ENCODE results near the gene CPED1. TPM values are rescaled to one million over a fixed set of nuclear protein-coding genes. Genes with fewer than 3 reads are reported as not detected.

CPED1 gene
- total RNA-seq, 1 experiment from 2014 or later: 0.13 TPM

- Histone ChIP-seq H3K14ac (ENCODE audit: insufficient read depth, low read length) (no peak overlapping the region), H2BK5ac (ENCODE audit: insufficient read length, low read length) (no peak overlapping the region), H3K23me2 (ENCODE audit: insufficient read length, low read depth, low read length, poor library complexity, severe bottlenecking) (no peaks in the 10 kb centered on the region), H2BK12ac (ENCODE audit: insufficient read length, low read depth, low read length) (no peak overlapping the region), H3K56ac (ENCODE audit: insufficient read length, low read depth, low read length) (no peak overlapping the region), H3K79me2 (ENCODE audit: insufficient read depth, low read length) (no peaks in the 10 kb centered on the region), H2BK20ac (ENCODE audit: low read depth, low read length, poor library complexity, severe bottlenecking) (no peak overlapping the region), H3K4me1 (ENCODE audit: insufficient read depth, low read length) (no peaks in the 10 kb centered on the region; the same call in 1 of the 2 replicates), H3K27me3 (ENCODE audit: insufficient read depth, low read length) (no peaks in the 10 kb centered on the region), H3K27ac (ENCODE audit: insufficient read length, low read depth, low read length) (no peak overlapping the region), H3K9ac (ENCODE audit: extremely low read depth, insufficient read length, low read length) (no peak overlapping the region), H2AFZ (ENCODE audit: low read length) (no peak overlapping the region), H2AK5ac (ENCODE audit: insufficient read length, low read length) (no peak overlapping the region), H4K5ac (ENCODE audit: insufficient read length, low read depth, low read length) (no peak overlapping the region), H3T11ph (ENCODE audit: low read length) (no peak overlapping the region), H4K8ac (replicated peaks; ENCODE audit: insufficient read length, low read depth, low read length) (no peak overlapping the region), H4K20me1 (ENCODE audit: control insufficient read depth, insufficient read depth, insufficient read length) (no peaks in the 10 kb centered on the region), H2BK120ac (ENCODE audit: low read depth, low read length, poor library complexity, severe bottlenecking) (no peak overlapping the region), H3K23ac (ENCODE audit: insufficient read length, low read depth, low read length) (no peak overlapping the region), H3K9me3 (ENCODE audit: control insufficient read depth, low read depth, low read length) (no peaks in the 10 kb centered on the region), H3K4me2 (ENCODE audit: insufficient read depth, insufficient read length, low read length) (no peak overlapping the region), H3K79me1 (ENCODE audit: insufficient read depth, low read depth, low read length, poor library complexity, severe bottlenecking) (no peaks in the 10 kb centered on the region), H3K4ac (ENCODE audit: low read depth, low read length) (no peak overlapping the region), H4K91ac (ENCODE audit: insufficient read length, low read depth, low read length) (no peak overlapping the region), H3K18ac (ENCODE audit: insufficient read length, low read depth, low read length) (no peak overlapping the region), H2BK15ac (ENCODE audit: low read depth, low read length) (no peak overlapping the region)
- H3K36me3 Mint-ChIP-seq (ENCODE audit: insufficient read depth in 1 of 3, low read depth in 3 of 3): no peaks in the 10 kb centered on the region
- WGBS (ENCODE audit: extremely low coverage, insufficient read length, low lambda C conversion rate): no CpG with 5 or more reads among the region's 1 CpG
- TF ChIP-seq, protein P1, sequence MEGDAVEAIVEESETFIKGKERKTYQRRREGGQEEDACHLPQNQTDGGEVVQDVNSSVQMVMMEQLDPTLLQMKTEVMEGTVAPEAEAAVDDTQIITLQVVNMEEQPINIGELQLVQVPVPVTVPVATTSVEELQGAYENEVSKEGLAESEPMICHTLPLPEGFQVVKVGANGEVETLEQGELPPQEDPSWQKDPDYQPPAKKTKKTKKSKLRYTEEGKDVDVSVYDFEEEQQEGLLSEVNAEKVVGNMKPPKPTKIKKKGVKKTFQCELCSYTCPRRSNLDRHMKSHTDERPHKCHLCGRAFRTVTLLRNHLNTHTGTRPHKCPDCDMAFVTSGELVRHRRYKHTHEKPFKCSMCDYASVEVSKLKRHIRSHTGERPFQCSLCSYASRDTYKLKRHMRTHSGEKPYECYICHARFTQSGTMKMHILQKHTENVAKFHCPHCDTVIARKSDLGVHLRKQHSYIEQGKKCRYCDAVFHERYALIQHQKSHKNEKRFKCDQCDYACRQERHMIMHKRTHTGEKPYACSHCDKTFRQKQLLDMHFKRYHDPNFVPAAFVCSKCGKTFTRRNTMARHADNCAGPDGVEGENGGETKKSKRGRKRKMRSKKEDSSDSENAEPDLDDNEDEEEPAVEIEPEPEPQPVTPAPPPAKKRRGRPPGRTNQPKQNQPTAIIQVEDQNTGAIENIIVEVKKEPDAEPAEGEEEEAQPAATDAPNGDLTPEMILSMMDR (conservative IDR thresholded peaks at IDR 0.05): no peak
- no peak for DNase-seq
- no peaks in the 10 kb centered on the region; a peak in 1 of 5 replicates for H3K9me3 Mint-ChIP-seq
- no peak overlapping the region for H3K27ac Mint-ChIP-seq
- no peak overlapping the region for H3K4me3 Mint-ChIP-seq
- H3K4me1 Mint-ChIP-seq: peaks cover 8 to 10% of the 10 kb centered on the region in 2 experiments
- no peaks in the 10 kb centered on the region for H3K27me3 Mint-ChIP-seq (ENCODE audit: low read depth)
These were observed 22.9 kb downstream of the CPED1 start for GRCh38 chr7:121011401-121011800.

Data from H9 (cell line).